ENCODE measurements around the gene TRAIP. TPM values are rescaled to one million over a fixed set of nuclear protein-coding genes. Genes with fewer than 3 reads are reported as not detected.
"Not testable (repeated sequence)": the region's sequence is repeated elsewhere in the genome, so short reads cannot be mapped to it uniquely, and the experiment has no call there.

TRAIP gene
- total and polyA plus RNA-seq, 2 donors, result 2.4 to 8.2 TPM

DNA sequence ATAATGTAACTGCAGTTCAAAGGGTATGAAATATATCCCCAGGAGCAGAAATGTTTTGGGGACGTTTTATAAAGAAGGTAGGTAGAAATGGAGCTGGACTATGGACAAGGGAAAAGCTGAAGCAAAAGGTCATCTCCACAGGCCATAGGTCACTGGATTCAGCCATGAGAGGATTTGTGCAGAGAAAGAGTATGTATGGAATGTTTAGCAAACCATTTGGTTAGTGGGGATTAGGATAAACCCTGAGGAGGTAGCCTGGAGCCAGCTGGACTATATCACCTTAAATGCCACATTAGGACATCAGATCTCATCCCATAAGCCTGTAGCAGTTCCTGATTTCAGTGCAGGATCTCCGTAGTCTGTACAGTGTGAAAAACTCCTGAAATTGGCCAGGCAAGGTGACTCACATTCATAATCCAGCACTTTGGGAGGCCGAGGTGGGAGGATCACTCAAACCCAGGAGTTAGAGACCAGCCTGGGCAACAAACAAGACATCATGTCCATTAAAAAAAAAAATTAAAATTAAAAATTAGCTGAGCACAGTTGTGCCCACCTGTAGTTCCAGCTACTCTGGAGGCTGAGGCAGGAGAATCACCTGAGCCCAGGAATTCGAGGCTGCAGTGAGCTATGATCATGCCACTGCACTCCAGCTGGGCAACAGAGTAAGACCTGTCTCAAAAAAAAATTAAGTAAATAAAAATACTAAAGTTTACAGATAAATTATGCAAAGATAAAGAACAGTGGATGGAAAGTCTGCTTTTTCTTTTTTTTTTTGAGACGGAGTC, 74.8 kb downstream of the TRAIP start:
- Histone ChIP-seq H3K36me3 (ENCODE audit: control insufficient read depth in 2 of 2, insufficient read depth in 2 of 2, low read length in 1 of 2) (peaks cover 31 to 33% of the 10 kb centered on the region in 2 donors), H3K4me3 (ENCODE audit: low read length in 2 of 2) (no peak overlapping the region), H3K27ac (ENCODE audit: low read depth in 1 of 2, low read length in 1 of 2) (no peak overlapping the region), H3K27me3 (ENCODE audit: control insufficient read depth in 2 of 2, insufficient read depth in 1 of 2, low read length in 1 of 2) (no peaks in the 10 kb centered on the region), H3K4me1 (ENCODE audit: control insufficient read depth in 2 of 2, insufficient read depth in 2 of 2, low read length in 2 of 2) (peaks cover 6 to 12% of the 10 kb centered on the region in 2 donors), H3K9me3 (ENCODE audit: control insufficient read depth in 2 of 2, insufficient read depth in 1 of 2, low read length in 1 of 2) (no peaks in the 10 kb centered on the region)
- no peak for DNase-seq (ENCODE audit: low read depth in 6 of 9, low spot score in 9 of 9)
- 98% methylated on average over 5 of the region's 5 CpGs for WGBS

DNA sequence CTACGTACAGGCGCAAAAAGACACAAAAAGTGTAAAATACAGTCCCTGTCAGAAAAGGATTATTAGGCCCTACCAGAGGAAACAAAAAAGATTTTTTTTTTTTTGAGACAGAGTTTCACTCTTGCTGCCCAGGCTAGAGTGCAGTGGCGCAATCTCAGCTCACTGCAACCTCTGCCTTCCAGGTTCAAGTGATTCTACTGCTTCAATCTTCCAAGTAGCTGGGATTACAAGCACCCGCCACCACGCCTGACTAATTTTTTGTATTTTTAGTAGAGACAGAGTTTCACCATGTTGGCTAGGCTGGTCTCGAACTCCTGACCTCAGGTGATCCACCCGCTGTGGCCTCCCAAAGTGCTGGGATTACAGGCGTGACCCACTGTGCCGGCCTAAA, 75.4 kb downstream of the TRAIP start:
- Histone ChIP-seq H3K4me1 (ENCODE audit: control insufficient read depth in 2 of 2, insufficient read depth in 2 of 2, low read length in 2 of 2) (peaks cover 6 to 12% of the 10 kb centered on the region in 2 donors), H3K36me3 (ENCODE audit: control insufficient read depth in 2 of 2, insufficient read depth in 2 of 2, low read length in 1 of 2) (peaks cover 32 to 35% of the 10 kb centered on the region in 2 donors)
- 96% methylated on average over 9 of the region's 9 CpGs for WGBS

DNA sequence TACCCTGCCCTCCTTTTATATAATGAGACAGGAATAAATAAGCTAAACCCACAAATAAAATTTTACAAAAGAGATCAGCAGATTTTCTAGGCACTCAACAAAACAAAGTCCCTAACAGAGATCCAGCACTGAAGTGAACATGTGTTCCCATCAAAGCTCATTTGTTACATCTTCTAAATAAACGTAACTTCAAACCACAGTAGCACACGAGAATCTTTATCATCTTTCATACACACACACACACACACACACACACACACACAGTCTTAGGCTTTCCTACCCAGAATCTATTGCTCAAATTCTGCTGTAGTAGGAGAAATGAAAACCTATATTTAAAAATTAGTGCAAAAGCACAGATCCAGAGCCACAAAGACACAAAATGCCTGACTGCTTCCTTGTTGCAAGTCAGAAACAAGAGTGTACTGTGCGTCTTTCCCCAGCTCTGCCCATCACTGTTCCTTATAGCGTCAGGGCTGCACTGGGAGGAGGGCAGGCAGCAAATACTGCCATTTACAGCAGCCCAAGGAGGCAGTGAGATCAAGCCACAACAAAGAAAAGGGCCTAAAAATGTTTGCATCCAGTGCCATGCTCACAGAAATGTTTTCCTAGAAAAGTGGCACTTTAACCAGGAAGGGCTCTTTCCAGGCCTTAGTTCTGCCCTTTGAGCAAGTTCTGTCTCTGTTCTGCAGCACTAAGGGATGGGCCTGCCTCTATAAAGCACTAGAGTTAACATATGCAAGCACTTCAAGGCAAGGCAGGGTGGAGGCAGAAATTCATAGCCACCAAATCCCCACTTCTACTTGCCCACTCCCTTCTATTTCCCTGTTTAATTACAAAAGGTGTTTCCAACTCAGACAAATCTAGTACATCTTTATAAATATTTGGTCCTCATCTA, 76.0 kb downstream of the TRAIP start:
- Histone ChIP-seq H3K27ac (ENCODE audit: low read depth in 1 of 2, low read length in 1 of 2) (no peak overlapping the region), H3K9me3 (ENCODE audit: control insufficient read depth in 2 of 2, insufficient read depth in 1 of 2, low read length in 1 of 2) (no peaks in the 10 kb centered on the region), H3K36me3 (ENCODE audit: control insufficient read depth in 2 of 2, insufficient read depth in 2 of 2, low read length in 1 of 2) (peaks cover 36 to 37% of the 10 kb centered on the region in 2 donors), H3K4me1 (ENCODE audit: control insufficient read depth in 2 of 2, insufficient read depth in 2 of 2, low read length in 2 of 2) (peaks cover 6 to 12% of the 10 kb centered on the region in 2 donors), H3K27me3 (ENCODE audit: control insufficient read depth in 2 of 2, insufficient read depth in 1 of 2, low read length in 1 of 2) (no peaks in the 10 kb centered on the region), H3K4me3 (ENCODE audit: low read length in 2 of 2) (no peak overlapping the region)
- 55% methylated on average over 4 of the region's 4 CpGs for WGBS
- no peak for DNase-seq (ENCODE audit: low read depth in 6 of 9, low spot score in 9 of 9)

More for the DNA sequence above, 75.4 kb downstream of the TRAIP start:
- not testable (repeated sequence) for H3K27ac ChIP-seq (ENCODE audit: low read depth in 1 of 2, low read length in 1 of 2); H3K4me3 ChIP-seq (ENCODE audit: low read length in 2 of 2); H3K27me3 ChIP-seq (ENCODE audit: control insufficient read depth in 2 of 2, insufficient read depth in 1 of 2, low read length in 1 of 2); DNase-seq (ENCODE audit: low read depth in 6 of 9, low spot score in 9 of 9); H3K9me3 ChIP-seq (ENCODE audit: control insufficient read depth in 2 of 2, insufficient read depth in 1 of 2, low read length in 1 of 2)

DNA sequence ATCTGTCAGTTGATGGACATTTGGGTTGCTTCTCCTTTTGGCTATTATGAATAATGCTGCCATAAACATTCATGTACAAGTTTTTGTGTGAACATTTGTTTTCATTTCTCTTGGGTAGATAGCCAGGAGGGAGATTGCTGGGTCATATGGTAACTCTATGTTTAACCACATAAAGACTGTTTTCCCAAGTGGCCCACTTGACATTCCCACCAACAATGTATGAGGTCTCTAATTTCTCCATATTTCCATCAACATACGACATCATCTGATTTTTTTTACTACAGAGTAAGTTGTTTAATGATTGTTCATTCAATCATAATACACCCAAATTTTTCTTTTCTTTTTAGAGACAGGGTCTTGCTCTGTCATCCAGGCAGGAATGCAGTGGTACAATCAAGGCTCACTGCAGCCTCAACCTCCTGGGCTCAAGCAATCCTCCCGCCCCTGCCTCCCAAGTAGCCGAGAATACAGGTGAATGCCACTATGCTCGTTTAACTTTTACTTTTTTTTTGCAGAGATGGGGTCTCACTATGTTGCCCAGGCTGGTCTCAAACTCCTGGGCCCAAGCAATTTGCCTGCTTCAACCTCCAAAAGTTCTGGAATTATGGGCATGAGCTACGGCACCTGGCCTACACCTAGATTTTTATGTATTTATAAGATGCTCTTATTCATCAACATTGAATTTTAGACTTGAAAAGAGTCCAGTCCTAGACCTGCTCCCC, 76.8 kb downstream of the TRAIP start:
- peaks cover 39 to 43% of the 10 kb centered on the region in 2 donors for H3K36me3 ChIP-seq (ENCODE audit: control insufficient read depth in 2 of 2, insufficient read depth in 2 of 2, low read length in 1 of 2)
- 98% methylated on average over 5 of the region's 5 CpGs for WGBS
- DNase-seq (ENCODE audit: low read depth in 6 of 9, low spot score in 9 of 9), result no peak

More for the DNA sequence above, 76.8 kb downstream of the TRAIP start:
- no peak overlapping the region for H3K4me3 ChIP-seq (ENCODE audit: low read length in 2 of 2)
- no peak overlapping the region for H3K27ac ChIP-seq (ENCODE audit: low read depth in 1 of 2, low read length in 1 of 2)
- no peaks in the 10 kb centered on the region for H3K9me3 ChIP-seq (ENCODE audit: control insufficient read depth in 2 of 2, insufficient read depth in 1 of 2, low read length in 1 of 2)
- H3K27me3 ChIP-seq (ENCODE audit: control insufficient read depth in 2 of 2, insufficient read depth in 1 of 2, low read length in 1 of 2), result no peaks in the 10 kb centered on the region
- peaks cover 0 to 6% of the 10 kb centered on the region in 2 donors for H3K4me1 ChIP-seq (ENCODE audit: control insufficient read depth in 2 of 2, insufficient read depth in 2 of 2, low read length in 2 of 2)

Other genes starting within 250 kb of the TRAIP start
- 90.5 TPM for gene APEH, start 182.2 kb downstream of the TRAIP start, total RNA-seq
- gene APEH, start 182.2 kb downstream of the TRAIP start, polyA plus RNA-seq, result 45.8 TPM
- 7.0 TPM for gene MST1, start 167.1 kb downstream of the TRAIP start, total RNA-seq
- 90.3 TPM for gene MST1, start 167.1 kb downstream of the TRAIP start, polyA plus RNA-seq
- 12.3 TPM for gene RNF123, start 167.0 kb downstream of the TRAIP start, total RNA-seq
- 23.7 TPM for gene RNF123, start 167.0 kb downstream of the TRAIP start, polyA plus RNA-seq
- gene AMIGO3, start 136.9 kb downstream of the TRAIP start, total RNA-seq, result 0.19 TPM
- 2.0 TPM for gene AMIGO3, start 136.9 kb downstream of the TRAIP start, polyA plus RNA-seq
- gene GMPPB, start 132.6 kb downstream of the TRAIP start, total RNA-seq, result 17.0 TPM
- gene GMPPB, start 132.6 kb downstream of the TRAIP start, polyA plus RNA-seq, result 13.2 TPM
- 12.2 TPM for gene IP6K1, start 70.0 kb downstream of the TRAIP start, total RNA-seq
- gene IP6K1, start 70.0 kb downstream of the TRAIP start, polyA plus RNA-seq, result 17.2 TPM
- gene CDHR4, start 56.7 kb downstream of the TRAIP start, total RNA-seq, result not detected
- 0.18 TPM for gene CDHR4, start 56.7 kb downstream of the TRAIP start, polyA plus RNA-seq
- 4.2 TPM for gene INKA1, start 53.3 kb downstream of the TRAIP start, total RNA-seq
- 5.2 TPM for gene INKA1, start 53.3 kb downstream of the TRAIP start, polyA plus RNA-seq
- 56.8 TPM for gene UBA7, start 42.6 kb downstream of the TRAIP start, total RNA-seq
- gene UBA7, start 42.6 kb downstream of the TRAIP start, polyA plus RNA-seq, result 85.7 TPM
- gene CAMKV, start 13.3 kb upstream of the TRAIP start, total RNA-seq, result 0.14 TPM
- 0.23 TPM for gene CAMKV, start 13.3 kb upstream of the TRAIP start, polyA plus RNA-seq
- 8.9 TPM for gene MST1R, start 47.3 kb upstream of the TRAIP start, total RNA-seq
- 25.3 TPM for gene MST1R, start 47.3 kb upstream of the TRAIP start, polyA plus RNA-seq
- gene MON1A, start 73.2 kb upstream of the TRAIP start, total RNA-seq, result 5.9 TPM
- gene MON1A, start 73.2 kb upstream of the TRAIP start, polyA plus RNA-seq, result 6.9 TPM
- gene RBM6, start 83.6 kb upstream of the TRAIP start, total RNA-seq, result 59.4 TPM
- 343 TPM for gene RBM6, start 83.6 kb upstream of the TRAIP start, polyA plus RNA-seq
- gene RBM5, start 232.4 kb upstream of the TRAIP start, total RNA-seq, result 142 TPM
- 219 TPM for gene RBM5, start 232.4 kb upstream of the TRAIP start, polyA plus RNA-seq

All from thymus (tissue), 11 donors.